ENCODE measurements around the gene SLC15A4.

SLC15A4 gene

GRCh38 chr12:128792881-128793280, 30.9 kb downstream of the SLC15A4 start:
- H3K36me3 ChIP-seq = peaks cover 46% of the 10 kb centered on the region
- no peaks in the 10 kb centered on the region for H3K27me3 ChIP-seq
- no peaks in the 10 kb centered on the region for H3K9me3 ChIP-seq
- no peak for TF ChIP-seq CTCF (IDR thresholded peaks at IDR 0.05; ENCODE audit: low read depth, low read length)
- no peak overlapping the region for H3K4me3 ChIP-seq (ENCODE audit: low read depth, low read length)
- DNase-seq = no peak
- no peaks in the 10 kb centered on the region for H3K4me1 ChIP-seq

GRCh38 chr12:128792398-128792797, 31.4 kb downstream of the SLC15A4 start:
- Histone ChIP-seq H3K36me3 (peaks cover 41% of the 10 kb centered on the region), H3K9me3 (no peaks in the 10 kb centered on the region), H3K27me3 (no peaks in the 10 kb centered on the region), H3K4me1 (no peaks in the 10 kb centered on the region), H3K4me3 (ENCODE audit: low read depth, low read length) (no peak overlapping the region)
- no peak for DNase-seq
- no peak for TF ChIP-seq CTCF (IDR thresholded peaks at IDR 0.05; ENCODE audit: low read depth, low read length)

GRCh38 chr12:128791395-128792322, 32.1 kb downstream of the SLC15A4 start:
- TF ChIP-seq CTCF (IDR thresholded peaks at IDR 0.05; ENCODE audit: low read depth, low read length) = no peak
- Histone ChIP-seq H3K27me3 (no peaks in the 10 kb centered on the region), H3K36me3 (peaks cover 34% of the 10 kb centered on the region), H3K4me1 (no peaks in the 10 kb centered on the region), H3K9me3 (no peaks in the 10 kb centered on the region), H3K4me3 (ENCODE audit: low read depth, low read length) (no peak overlapping the region)
- DNase-seq = no peak

DNA sequence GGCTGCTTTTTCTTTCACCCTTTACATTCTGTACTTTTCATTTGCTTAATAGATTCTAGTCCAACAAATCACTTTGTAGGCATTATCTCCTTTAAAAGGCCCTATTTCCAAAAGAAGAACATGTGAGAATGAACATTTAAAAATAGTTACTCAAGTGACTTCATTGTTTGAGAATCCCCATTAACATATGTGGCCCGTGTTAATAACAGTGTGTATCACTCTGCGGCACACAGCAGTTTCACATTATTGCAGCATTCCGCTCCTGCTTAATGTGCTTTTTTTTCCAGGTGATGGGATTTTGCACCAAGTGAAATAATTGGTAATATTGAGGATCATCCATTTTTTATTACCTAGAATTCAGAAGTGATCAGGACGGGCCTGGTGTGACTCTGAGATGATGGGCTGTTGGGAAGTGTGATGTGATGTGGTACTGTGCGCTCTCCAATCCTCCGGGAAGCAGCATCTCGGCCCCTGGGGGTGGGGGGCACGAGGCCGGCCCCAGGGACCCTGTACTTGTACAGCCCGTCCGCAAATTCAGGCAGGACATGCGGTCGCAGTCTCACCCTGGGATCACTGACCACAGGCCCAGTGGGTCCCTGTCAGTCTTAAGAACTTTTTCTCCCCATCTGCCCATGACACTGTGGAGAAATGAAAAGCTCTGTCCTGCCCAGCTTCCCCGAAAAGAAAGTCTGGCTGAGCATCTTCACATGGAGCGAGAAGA, 32.9 kb downstream of the SLC15A4 start:
- H3K4me3 ChIP-seq (ENCODE audit: low read depth, low read length) = no peak overlapping the region
- no peaks in the 10 kb centered on the region for H3K9me3 ChIP-seq
- TF ChIP-seq CTCF (IDR thresholded peaks at IDR 0.05; ENCODE audit: low read depth, low read length) = no peak
- H3K4me1 ChIP-seq = no peaks in the 10 kb centered on the region
- no peak for DNase-seq
- H3K36me3 ChIP-seq = peaks cover 31% of the 10 kb centered on the region
- H3K27me3 ChIP-seq = no peaks in the 10 kb centered on the region

DNA sequence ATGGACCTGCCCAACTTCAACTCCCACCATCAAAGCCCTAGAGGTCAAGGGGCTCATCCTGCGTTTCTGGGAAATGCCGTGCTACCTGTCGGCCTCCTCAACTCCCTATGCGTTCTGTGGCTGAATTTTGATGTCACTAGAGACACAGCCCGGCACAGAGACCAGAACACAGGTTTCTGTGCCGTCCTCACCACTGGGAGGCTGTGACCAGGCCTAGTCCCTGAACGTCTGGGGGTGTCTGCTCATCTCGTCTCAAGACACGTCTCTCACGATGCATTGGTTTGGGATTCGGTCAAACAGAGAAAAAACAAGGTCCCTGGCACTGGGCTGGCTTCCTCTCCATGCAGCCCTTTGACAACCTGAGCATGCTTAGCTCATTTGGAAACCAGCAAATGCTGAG, 33.5 kb downstream of the SLC15A4 start:
- H3K9me3 ChIP-seq = no peaks in the 10 kb centered on the region
- no peak for DNase-seq
- no peak overlapping the region for H3K4me3 ChIP-seq (ENCODE audit: low read depth, low read length)
- TF ChIP-seq CTCF (IDR thresholded peaks at IDR 0.05; ENCODE audit: low read depth, low read length) = no peak
- H3K36me3 ChIP-seq = peaks cover 26% of the 10 kb centered on the region
- H3K27me3 ChIP-seq = no peaks in the 10 kb centered on the region
- H3K4me1 ChIP-seq = no peaks in the 10 kb centered on the region

Measured in BE2C (cell line).